Measurements from ENCODE around the gene GALNT1. TPM values are rescaled to one million over a fixed set of nuclear protein-coding genes. Genes with fewer than 3 reads are reported as not detected.

GALNT1 gene
- total RNA-seq, 4 donors from 2014 or later: 47.6 to 129 (median 73.5) TPM

- Histone ChIP-seq H3K27me3 (no peaks in the 10 kb centered on the region), H3K9me3 (no peaks in the 10 kb centered on the region), H3K27ac (no peak overlapping the region), H3K36me3 (peaks cover 0 to 42% (median 9%) of the 10 kb centered on the region in 3 donors), H3K4me3 (no peak overlapping the region), H3K4me1 (no peaks in the 10 kb centered on the region)
- WGBS, 2 donors: 57 to 62% methylated on average over 5 of the region's 5 CpGs
- TF ChIP-seq CTCF (IDR thresholded peaks at IDR 0.05) (no peak), POLR2A (IDR thresholded peaks at IDR 0.05) (no peak)
- no peak for DNase-seq
- intact Hi-C loops (cut with DNase I): no loop called here
Observed at GRCh38 chr18:35661483-35662146, 80.1 kb downstream of the GALNT1 start.

- Histone ChIP-seq H3K4me3 (no peak overlapping the region), H3K27ac (no peak overlapping the region), H3K4me1 (no peaks in the 10 kb centered on the region), H3K9me3 (no peaks in the 10 kb centered on the region), H3K36me3 (peaks cover 0 to 43% (median 9%) of the 10 kb centered on the region in 3 donors), H3K27me3 (no peaks in the 10 kb centered on the region)
- no peak for DNase-seq
- TF ChIP-seq CTCF (IDR thresholded peaks at IDR 0.05) (no peak), POLR2A (IDR thresholded peaks at IDR 0.05) (no peak)
- WGBS, 2 donors: 73 to 74% methylated on average over 3 of the region's 3 CpGs
- intact Hi-C loops (cut with DNase I): no loop called here
Observed at GRCh38 chr18:35662293-35663062, 80.9 kb downstream of the GALNT1 start.

- Histone ChIP-seq H3K27ac (no peak overlapping the region), H3K9me3 (no peaks in the 10 kb centered on the region), H3K4me3 (no peak overlapping the region), H3K27me3 (no peaks in the 10 kb centered on the region), H3K36me3 (peaks cover 0 to 33% (median 0%) of the 10 kb centered on the region in 3 donors), H3K4me1 (no peaks in the 10 kb centered on the region)
- no peak for TF ChIP-seq CTCF (IDR thresholded peaks at IDR 0.05)
- no peak for TF ChIP-seq POLR2A (IDR thresholded peaks at IDR 0.05)
- DNase-seq: no peak
- intact Hi-C loops (cut with DNase I): no loop called here
- 50 to 100% methylated on average over 1 of the region's 1 CpG for WGBS, 2 donors
Observed at GRCh38 chr18:35671966-35672603, 90.5 kb downstream of the GALNT1 start.

GRCh38 chr18:35672897-35673296 lies 91.4 kb downstream of the GALNT1 start:
- Histone ChIP-seq H3K27ac (no peak overlapping the region), H3K4me1 (no peaks in the 10 kb centered on the region), H3K36me3 (peaks cover 0 to 33% (median 0%) of the 10 kb centered on the region in 3 donors), H3K9me3 (no peaks in the 10 kb centered on the region), H3K27me3 (no peaks in the 10 kb centered on the region), H3K4me3 (no peak overlapping the region)
- TF ChIP-seq CTCF (IDR thresholded peaks at IDR 0.05) (no peak), POLR2A (IDR thresholded peaks at IDR 0.05) (no peak)
- DNase-seq: no peak
- WGBS, 2 donors: 88 to 93% methylated on average over 1 of the region's 1 CpG
- intact Hi-C loops (cut with DNase I): no loop called here

- 89 to 100% methylated on average over 1 of the region's 1 CpG for WGBS, 2 donors
- no peak for DNase-seq
- Histone ChIP-seq H3K27ac (no peak overlapping the region), H3K27me3 (no peaks in the 10 kb centered on the region), H3K4me3 (no peak overlapping the region), H3K9me3 (no peaks in the 10 kb centered on the region), H3K36me3 (peaks cover 0 to 33% (median 0%) of the 10 kb centered on the region in 3 donors), H3K4me1 (no peaks in the 10 kb centered on the region)
- intact Hi-C loops (cut with DNase I): no loop called here
- no peak for TF ChIP-seq POLR2A (IDR thresholded peaks at IDR 0.05)
- no peak for TF ChIP-seq CTCF (IDR thresholded peaks at IDR 0.05)
Observed at GRCh38 chr18:35673682-35674081, 92.1 kb downstream of the GALNT1 start.

Measured in esophagus squamous epithelium (tissue), 5 donors.